Liver (tissue), 3 donors: ENCODE results near the gene PDLIM7.

Source experiments
- CTCF ChIP-seq: fragments of 150-350 bp; IDR thresholded peaks from 2 replicates; pipeline ENCODE4 v1.5.1; 2017; ENCODE audit warnings: improper control_type of control experiment, low read depth, low read length; ENCODE audit not compliant: missing input control
- FOXA1 ChIP-seq: IDR thresholded peaks from 2 replicates; pipeline ENCODE4 v1.6.1; 2016; ENCODE audit warnings: antibody characterized with exemption
- MAX ChIP-seq: IDR thresholded peaks from 2 replicates; pipeline ENCODE4 v1.6.1; 2016; ENCODE audit warnings: antibody characterized with exemption
- RAD21 ChIP-seq, 2 donors: IDR thresholded peaks; 2 replicates each; pipeline ENCODE4 v1.6.1; 2016; ENCODE audit warnings: antibody characterized with exemption in 2 of 2, mild to moderate bottlenecking in 2 of 2
- REST ChIP-seq: IDR thresholded peaks from 2 replicates; pipeline ENCODE4 v1.6.1; 2016; ENCODE audit warnings: antibody characterized with exemption, mild to moderate bottlenecking
- donor health status: healthy.
- donor health status: healthy.

DNA sequence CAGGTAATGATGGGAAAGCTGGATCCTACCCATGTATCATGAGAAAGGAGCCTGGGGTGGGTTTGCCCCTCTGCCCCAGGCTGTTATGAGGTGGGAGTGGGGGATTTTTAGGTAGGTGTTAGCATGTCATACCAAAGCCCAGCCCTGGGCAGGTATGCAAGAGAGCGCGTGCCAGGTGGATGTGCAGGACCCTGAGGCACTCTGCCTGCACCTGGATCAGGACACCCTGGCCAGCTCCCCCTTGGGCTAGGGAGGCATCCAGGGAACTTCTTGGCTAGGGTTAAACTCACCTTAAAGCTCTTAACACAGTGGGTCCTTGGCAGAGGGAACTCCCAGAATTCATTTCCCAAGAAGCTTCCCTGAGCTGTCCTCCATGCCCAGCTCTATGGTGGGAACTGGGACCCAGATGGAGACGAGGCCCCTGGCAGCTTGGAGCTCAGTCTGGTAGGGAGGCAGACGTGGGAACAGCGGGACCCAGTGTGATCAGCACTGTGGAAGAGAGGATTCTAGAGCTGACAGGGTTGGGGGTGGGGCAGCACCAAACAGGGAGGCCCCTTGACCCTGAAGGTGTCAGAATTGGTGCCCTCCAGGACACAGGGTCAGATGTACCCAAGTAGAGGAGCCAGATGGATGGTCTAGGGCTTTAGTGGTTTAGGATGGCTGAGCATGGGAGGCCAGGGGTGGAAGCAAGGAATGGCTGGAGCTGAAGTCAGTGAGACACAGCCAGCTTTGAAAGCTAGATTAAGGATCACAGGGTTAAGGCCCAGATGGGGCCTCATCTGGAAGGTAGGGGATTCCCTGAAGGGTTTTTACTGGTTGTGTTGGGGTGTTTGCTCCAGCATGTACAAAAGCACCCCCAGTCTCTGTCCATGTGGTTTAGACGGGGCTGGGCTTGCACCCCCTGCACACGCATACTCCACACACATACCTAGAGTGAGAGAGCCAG is 53.0 kb downstream of the PDLIM7 start:
- TF ChIP-seq CTCF (no peak), MAX (no peak), REST (no peak), RAD21 (IDR thresholded peaks at IDR 0.05) (no peak), FOXA1 (no peak)
